GM18867 (cell line): ENCODE data around the gene TNS3.

Source experiments
- ATAC-seq: cut with Tn5 transposase; IDR thresholded peaks from one replicate; pipeline ENCODE4 v1.9.1; 2021; ENCODE audit warnings: mild to moderate bottlenecking, moderate library complexity; ENCODE audit not compliant: unreplicated experiment

Gene TNS3

GRCh38 chr7:47320296-47320695 is 261.6 kb downstream of the TNS3 start:
- no peak for ATAC-seq

- ATAC-seq: peak; percentile 74
Measured at GRCh38 chr7:47318395-47319182, 263.3 kb downstream of the TNS3 start.

DNA sequence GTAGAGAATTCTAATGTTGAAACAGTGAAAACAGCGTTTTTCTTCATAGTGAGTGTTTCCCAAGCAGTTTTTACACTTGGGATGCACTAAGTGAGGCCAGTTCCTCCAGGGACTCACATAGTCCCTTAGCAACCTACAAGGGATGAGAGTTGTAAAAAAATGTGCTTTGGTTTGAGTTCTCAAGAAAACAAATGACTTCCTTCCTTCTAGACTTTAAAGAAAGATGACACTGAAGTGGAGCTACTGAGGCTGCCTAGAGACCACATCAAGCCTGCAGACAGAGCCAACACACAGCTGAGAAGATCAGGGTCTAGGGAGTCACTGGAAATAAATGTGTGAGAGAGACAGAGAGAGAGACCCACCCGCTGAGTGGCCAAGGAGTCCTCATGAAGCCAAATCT is 264.4 kb downstream of the TNS3 start:
- ATAC-seq: no peak

GRCh38 chr7:47314728-47315607 is 266.9 kb downstream of the TNS3 start:
- ATAC-seq: no peak

GRCh38 chr7:47314248-47314647 is 267.7 kb downstream of the TNS3 start:
- no peak for ATAC-seq

GRCh38 chr7:47313564-47313963 is 268.3 kb downstream of the TNS3 start:
- ATAC-seq: no peak

GRCh38 chr7:47311891-47312290 is 270.0 kb downstream of the TNS3 start:
- no peak for ATAC-seq

DNA sequence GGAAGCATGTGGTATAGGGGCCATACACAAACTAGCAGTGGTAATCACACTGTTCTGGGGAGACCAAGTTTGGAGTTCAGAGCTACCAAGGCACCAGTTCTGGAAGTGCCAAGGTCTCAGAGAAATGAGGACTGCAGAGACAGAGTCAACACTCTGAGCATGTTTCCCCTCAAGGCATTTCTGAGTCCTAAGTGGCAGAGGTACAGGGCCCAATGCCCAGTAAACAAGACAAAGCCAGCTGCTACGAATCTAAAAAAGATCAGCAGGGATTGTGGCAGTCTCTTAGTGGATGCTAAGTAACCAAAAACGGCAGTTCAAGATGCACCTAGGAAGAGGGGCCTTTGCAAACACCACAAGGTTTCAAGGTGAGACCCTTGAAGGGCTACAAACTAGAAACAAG is 271.9 kb downstream of the TNS3 start:
- ATAC-seq: no peak

GRCh38 chr7:47308808-47309207 is 273.1 kb downstream of the TNS3 start:
- no peak for ATAC-seq

- ATAC-seq: no peak
Measured at GRCh38 chr7:47307311-47307710, 274.6 kb downstream of the TNS3 start.

- no peak for ATAC-seq
Measured at GRCh38 chr7:47304727-47305719, 276.9 kb downstream of the TNS3 start.

GRCh38 chr7:47303695-47304453 is 278.0 kb downstream of the TNS3 start:
- no peak for ATAC-seq

DNA sequence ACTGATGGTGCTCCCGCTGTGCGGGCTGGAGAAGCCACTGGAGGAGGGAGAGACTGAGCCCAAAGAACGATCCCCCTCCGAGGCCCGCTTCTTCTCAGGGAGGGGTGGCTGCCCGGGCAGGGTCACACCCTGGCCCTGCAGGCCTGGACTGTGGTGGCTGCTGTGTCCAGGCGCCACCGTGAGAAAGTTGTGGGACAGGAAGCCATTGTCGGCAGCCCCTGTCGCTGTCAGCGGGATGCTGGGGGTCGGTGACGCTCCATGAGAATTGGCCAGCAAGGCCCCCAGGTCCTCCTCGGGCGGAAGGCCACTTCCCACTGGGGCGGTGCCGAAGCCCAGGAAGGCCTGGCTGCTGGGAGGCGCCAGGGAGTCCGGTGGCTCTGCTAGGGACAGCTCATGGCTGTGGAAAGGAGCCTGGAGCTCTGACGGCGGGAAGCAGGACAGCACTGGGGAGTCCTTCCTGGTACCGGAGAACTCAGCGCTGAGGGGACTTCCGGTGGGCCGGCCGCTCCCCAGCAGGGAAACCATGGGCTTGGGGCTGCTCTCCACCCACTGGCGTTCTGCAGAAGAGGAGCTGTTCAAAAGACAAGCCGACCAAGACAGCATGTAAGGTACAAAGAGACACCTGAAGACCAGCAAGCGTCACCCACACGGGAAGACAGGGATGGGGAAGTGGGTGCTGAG is 278.8 kb downstream of the TNS3 start:
- ATAC-seq: no peak

- ATAC-seq: no peak
Measured at GRCh38 chr7:47302560-47302959, 279.4 kb downstream of the TNS3 start.

DNA sequence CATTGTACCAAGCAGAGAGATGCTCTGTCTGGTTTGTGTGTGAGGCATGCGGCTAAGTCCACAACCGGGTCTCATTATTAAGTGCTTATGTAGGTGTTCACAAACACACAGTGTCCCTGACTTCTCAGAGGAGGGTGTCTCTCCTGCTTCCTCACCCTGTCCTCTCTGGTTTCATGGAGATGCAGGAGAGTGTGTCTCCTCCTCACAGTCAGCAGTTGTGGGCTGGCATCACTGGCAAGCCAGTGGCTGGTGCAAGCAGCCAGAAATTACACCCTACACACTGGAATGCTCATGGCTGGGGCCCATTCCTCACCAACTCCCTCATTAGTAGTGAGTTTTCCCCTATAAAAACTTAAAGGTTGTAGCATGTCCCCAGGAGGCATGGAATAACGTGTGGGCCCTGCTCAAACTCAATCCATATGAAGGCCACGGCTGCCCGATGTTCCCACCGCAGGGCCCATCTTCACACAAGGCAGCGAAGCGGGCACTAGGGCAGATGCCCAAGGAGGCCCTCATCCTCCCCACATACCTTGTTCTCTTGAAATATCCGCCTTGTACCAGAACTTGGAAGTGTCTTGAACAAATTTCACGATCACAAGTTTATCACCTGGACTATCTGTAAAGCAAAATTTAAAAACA is 280.1 kb downstream of the TNS3 start:
- no peak for ATAC-seq

DNA sequence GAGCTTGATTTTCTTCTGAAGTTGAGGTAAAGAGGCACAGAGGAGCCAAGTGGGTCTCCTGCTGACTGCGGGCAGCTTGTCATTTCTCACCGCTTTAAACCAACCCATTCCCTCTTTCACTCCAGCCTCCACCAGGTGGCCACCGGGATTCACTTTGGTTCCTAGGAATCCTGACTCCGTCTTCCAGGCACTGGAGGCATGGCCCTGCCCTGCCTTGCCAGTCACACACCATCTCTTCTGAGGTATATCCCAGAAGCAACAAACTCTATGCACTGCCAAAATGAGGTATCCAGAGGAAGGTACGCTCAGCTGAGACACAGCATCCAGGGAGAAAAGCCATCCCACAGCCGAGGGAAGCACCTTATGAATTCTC is 280.8 kb downstream of the TNS3 start:
- ATAC-seq: no peak

- ATAC-seq: no peak
Measured at GRCh38 chr7:47300472-47301104, 281.3 kb downstream of the TNS3 start.

- ATAC-seq: no peak
Measured at GRCh38 chr7:47299496-47299895, 282.4 kb downstream of the TNS3 start.

GRCh38 chr7:47298636-47299035 is 283.3 kb downstream of the TNS3 start:
- ATAC-seq: no peak
